Measurements from ENCODE around the gene BAZ2A.

DNA sequence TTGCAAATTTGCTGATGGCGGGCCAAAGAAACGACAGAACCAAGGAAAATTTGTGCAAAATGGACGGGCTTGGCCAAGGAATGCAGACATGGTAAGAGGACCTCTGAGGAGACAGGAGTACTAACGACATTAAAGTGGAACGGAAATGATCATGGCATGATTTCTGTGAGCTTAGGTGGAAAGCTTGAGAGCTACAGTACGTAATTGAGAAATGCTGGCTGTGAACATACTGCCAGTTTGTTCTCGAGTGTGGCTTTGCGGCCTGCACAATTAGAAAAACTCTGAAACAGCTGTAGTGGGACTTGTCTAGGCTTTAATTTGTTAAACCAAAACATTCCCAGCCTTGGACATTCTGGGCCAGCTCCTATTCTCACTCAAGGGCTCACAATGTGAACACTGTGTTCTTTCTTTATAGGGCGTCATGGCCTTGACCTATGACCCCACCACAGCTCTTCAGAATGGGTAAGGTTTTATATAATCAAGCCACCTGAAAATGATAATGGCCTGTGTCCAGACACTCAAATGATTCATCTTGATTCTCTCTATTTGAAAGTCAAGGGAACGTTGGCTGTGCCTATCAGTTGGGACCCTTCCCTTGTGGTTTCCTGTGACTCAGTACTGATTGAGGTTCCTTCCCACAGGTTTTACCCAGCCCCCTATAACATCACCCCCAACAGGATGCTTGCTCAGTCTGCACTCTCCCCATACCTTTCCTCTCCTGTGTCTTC lies 48.5 kb downstream of the BAZ2A start:
- TF ChIP-seq HDAC2 (IDR thresholded peaks at IDR 0.05) (no peak), ZNF302 (CRISPR knock-in tag; IDR thresholded peaks at IDR 0.05) (no peak), JUN (IDR thresholded peaks at IDR 0.05) (no peak), POLR2AphosphoS2 (conservative IDR thresholded peaks at IDR 0.05; ENCODE audit: low read length) (no peak), RAD21 (conservative IDR thresholded peaks at IDR 0.05 in 1 of 2, IDR thresholded peaks at IDR 0.05 in 1 of 2) (no peak)
- TF ChIP-seq, protein P1, sequence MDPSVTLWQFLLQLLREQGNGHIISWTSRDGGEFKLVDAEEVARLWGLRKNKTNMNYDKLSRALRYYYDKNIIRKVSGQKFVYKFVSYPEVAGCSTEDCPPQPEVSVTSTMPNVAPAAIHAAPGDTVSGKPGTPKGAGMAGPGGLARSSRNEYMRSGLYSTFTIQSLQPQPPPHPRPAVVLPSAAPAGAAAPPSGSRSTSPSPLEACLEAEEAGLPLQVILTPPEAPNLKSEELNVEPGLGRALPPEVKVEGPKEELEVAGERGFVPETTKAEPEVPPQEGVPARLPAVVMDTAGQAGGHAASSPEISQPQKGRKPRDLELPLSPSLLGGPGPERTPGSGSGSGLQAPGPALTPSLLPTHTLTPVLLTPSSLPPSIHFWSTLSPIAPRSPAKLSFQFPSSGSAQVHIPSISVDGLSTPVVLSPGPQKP (IDR thresholded peaks at IDR 0.05; ENCODE audit: low read depth, low read length), result no peak
- TF ChIP-seq, protein P2, sequence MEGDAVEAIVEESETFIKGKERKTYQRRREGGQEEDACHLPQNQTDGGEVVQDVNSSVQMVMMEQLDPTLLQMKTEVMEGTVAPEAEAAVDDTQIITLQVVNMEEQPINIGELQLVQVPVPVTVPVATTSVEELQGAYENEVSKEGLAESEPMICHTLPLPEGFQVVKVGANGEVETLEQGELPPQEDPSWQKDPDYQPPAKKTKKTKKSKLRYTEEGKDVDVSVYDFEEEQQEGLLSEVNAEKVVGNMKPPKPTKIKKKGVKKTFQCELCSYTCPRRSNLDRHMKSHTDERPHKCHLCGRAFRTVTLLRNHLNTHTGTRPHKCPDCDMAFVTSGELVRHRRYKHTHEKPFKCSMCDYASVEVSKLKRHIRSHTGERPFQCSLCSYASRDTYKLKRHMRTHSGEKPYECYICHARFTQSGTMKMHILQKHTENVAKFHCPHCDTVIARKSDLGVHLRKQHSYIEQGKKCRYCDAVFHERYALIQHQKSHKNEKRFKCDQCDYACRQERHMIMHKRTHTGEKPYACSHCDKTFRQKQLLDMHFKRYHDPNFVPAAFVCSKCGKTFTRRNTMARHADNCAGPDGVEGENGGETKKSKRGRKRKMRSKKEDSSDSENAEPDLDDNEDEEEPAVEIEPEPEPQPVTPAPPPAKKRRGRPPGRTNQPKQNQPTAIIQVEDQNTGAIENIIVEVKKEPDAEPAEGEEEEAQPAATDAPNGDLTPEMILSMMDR (IDR thresholded peaks at IDR 0.05), result no peak

All from A549 (cell line).